ENCODE measurements around the gene RNF11.

The RNF11 gene

GRCh38 chr1:51298322-51298705, 62.2 kb downstream of the RNF11 start:
- no peak for DNase-seq

- no peak for DNase-seq
Measured at GRCh38 chr1:51299185-51299885, 63.3 kb downstream of the RNF11 start.

DNA sequence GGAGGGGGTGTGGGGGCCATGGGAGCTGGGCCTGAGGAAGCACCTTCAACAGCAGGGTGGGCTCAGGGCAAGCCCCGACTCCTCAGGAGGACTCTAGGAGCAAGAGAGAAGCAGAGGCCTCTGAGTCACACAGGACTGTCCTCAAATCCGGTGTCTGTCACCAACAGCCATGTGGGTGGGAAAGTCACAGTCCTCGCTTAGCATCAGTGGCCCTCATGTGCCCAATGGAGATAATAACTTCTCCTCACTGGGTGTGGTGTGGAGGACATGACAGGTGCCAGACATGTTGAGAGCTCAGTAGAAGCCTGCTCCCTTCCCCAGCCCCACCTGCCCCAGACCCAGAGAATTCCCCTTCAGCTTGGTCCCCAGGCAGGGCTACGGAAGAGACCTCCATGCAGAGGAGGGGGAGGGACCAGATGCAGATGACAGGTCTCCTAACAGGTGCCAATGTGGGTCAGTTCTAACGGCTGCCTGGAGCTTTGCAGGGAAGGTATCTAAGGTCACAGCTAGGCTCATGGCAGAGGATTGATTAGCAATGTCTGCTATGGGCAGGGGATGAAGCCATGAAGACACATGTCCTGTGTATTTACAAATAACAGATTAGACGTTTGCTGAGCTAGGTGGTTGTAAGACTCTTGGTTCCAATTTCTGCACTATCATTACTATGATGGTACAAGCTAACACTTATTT, 64.1 kb downstream of the RNF11 start:
- no peak for DNase-seq

DNA sequence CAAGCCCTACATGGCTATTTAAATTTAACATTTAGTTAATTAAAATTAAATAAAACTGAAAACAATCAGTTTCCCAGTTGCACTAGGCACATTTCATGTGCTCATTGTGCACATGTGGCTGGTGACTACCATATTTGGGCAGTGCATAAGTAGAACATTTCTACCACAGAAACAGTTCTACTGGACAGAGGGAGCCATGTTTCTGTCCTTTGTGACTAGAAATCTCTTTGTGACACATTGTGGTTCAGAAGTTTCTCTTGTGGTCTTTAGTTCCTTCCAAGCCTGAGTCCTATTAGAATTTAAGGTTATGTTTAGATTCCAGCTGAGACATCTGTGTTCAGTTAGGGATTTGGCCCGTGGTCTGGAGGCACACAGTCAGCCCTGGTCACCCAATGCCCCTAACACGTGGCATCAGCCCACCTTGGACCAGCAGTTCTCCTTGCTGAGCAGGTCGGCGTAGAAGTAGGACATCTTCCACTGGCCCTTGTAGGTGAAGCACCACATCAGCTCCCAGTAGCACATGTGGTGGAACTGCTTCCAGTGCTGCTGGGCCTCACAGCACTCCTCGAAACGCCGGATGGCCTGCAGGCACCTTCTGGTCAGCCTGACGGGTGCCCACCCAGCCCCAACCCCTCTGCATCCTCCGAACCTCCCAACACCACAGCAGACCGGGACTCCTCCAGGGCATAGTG, 65.2 kb downstream of the RNF11 start:
- DNase-seq: no peak

DNA sequence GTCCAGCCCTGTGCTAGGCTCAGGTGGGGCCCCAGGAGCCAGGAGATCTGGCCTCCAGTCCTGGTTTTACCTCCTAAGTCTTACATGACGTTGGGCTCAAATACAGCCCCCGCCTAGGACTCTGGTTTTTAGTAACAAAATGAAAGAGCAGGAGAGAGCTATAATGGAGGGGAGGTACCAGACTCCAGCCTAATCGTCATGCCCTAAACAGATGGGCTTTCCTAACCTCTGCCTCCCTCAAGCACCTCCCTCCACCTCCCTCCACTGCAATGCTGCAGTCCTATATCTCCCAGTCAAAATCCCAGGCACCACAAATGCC, 65.7 kb downstream of the RNF11 start:
- DNase-seq: no peak

DNA sequence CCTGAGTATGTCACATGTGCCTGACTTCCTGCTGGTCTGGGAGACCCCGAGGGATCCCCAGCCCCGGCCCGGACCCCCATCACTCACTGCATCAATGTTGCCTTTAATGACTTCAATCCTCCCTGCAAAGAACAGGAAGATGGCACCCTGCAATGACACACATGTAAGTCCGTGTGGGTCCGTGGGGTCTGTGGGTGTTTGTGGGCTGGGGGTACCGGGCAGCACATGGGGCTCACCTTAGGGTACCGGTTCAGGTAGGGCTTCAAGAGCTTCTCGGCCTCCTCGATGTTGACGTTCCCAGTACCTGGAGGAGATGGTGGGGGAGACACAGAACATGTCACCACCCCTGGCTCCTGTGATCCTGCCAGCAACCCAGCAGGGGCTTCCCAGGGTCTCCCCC, 66.2 kb downstream of the RNF11 start:
- DNase-seq: no peak

DNA sequence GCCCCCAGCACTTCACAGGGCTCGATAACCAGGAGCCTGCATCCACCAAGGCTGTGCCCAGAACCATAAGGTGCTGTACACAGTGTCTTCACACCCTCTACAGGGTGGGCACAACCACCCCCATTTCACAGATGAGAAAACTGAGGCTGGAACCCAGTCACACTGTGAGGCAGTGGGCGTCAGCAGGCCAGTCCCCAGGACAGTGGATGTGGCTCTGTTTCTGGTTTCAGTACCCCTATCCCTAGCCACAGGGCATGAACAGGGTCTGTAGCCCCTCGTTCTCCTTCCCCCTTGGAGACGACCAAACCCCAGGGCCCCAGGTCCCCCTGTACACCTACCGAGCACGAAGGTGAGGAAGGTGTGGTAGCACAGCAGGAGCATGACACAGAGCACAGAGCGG, 66.7 kb downstream of the RNF11 start:
- no peak for DNase-seq

GRCh38 chr1:51303315-51303714, 67.2 kb downstream of the RNF11 start:
- no peak for DNase-seq

DNA sequence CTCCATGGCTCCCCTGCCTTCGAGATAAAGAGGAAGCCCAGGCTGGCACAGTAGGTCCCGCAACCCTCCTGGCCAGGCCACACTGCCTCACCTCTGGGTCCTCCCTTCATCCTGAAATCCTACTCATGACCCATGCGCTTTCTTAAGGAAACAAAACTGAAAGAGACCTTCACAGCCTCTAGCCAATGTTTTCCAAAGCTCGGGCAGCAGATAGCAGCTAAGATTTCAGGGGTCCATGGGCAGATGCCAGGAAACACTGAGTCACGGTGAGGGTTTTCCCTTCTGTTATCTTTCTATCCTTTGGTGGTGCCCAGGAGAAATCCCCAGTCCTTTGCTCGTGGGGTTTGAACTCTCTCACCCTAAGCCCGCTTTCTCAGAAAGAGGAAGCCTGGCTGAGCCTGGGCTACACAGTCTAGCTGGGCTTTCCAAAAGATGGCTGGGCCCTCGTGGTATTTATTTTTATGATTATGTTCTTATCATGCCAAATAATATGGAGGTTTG, 67.7 kb downstream of the RNF11 start:
- DNase-seq: no peak

DNA sequence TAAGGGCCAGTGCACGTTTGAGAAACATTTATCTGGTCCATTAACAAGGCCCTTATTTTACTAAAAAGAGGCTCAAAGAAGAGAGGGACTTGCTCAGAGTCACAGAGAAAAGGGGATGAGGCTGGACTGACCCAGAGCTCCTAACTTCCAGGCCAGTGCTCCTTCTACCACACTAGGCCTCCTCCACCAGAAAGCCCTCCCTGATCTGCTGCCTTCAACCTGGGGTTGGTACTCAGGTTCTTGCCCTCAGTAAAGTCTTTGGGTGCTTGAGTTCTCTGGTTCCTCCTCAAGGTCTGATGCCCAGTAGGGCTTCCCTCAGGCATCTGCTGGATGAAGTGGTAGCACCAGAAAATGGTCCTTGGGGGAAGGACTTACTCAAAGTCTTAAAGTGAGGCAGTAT, 68.3 kb downstream of the RNF11 start:
- no peak for DNase-seq

GRCh38 chr1:51305371-51305823, 69.3 kb downstream of the RNF11 start:
- no peak for DNase-seq

DNA sequence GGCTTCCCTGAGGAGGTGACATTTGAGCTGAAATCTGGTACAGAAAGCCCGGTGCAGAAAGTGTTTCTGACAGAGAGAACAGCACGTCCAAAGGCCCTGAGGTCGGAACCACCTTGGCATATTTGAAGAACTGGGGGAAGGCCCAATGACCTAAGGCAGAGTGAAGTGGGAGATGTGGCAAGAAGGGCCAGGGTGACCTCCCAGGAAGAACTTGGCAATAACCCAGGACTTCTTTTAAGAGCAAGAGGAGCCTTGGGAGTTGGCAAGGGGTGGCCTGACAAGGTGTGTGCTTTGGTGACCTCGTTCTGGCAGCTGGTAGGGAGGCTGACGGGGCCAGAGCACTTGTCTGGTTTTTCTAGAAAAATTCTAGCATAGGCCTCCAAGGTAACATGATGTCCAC, 70.9 kb downstream of the RNF11 start:
- DNase-seq: no peak

DNA sequence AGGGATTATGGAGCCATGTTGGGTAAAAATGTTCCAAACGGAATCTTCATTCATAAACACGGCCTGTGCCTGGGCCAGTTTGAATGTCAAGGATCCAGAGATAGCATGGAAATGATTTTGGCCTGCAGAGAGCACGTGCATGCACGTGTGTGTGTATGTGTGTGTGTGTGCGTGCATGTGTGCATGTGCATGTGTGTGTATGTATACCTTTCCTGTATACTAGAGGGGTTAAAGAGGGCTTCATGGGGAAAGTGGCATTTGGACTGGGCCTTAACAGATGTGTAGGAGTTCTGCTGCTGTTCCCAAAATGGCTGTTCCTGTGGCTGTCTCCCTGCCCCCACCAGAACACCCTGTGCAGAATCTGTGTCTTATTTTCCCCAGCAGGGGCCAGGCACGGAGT, 72.6 kb downstream of the RNF11 start:
- DNase-seq: no peak

DNA sequence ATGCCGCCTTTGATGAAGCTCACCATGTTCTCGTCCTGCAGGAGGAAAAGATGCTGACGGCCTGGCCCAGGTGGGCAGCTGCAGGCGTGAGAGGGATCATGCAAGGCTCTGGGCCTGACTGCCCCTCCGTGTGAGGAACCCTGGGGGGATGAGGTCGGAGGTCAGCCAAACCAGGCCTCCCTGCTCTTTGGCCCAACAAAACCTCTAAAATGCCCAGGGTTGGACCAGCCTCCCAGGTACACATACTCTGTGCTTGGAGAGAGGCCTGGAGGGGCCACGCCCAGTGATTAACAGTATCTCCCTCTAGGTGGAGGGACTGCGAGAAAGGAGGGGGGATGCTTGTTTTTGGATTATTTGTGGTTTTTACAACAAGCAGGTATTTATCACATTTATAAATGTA, 73.2 kb downstream of the RNF11 start:
- no peak for DNase-seq

GRCh38 chr1:51310871-51311613, 75.0 kb downstream of the RNF11 start:
- DNase-seq: no peak

- no peak for DNase-seq
Measured at GRCh38 chr1:51311826-51312225, 75.8 kb downstream of the RNF11 start.

- DNase-seq: no peak
Measured at GRCh38 chr1:51312718-51313117, 76.6 kb downstream of the RNF11 start.

DNA sequence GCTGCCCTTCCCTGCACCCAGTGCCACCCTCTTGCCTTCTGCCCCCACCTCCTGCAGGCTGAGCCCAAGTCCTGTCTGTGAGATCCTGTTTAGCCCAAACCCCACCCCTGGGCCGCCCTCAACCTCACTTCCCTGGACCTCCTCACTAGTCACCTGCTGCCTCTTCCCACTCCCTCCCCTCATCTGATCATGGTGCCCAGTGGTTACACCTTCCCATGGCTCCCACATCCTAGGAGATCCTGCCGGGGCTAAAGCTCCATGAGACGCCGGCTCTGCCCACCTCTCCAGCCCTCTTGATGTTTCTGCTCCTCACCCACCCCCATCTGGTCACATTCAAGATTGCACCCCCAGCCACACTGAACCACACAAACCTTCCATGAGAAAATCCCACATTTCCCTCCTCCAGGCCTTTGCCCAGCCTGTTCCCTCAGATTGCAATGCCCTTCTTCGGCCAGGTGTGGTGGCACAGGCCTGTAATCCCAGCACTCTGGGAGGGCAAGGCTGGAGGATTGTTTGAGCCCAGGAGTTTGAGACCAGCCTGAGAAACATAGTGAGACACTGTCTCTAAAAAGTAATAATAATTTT, 77.3 kb downstream of the RNF11 start:
- no peak for DNase-seq

DNA sequence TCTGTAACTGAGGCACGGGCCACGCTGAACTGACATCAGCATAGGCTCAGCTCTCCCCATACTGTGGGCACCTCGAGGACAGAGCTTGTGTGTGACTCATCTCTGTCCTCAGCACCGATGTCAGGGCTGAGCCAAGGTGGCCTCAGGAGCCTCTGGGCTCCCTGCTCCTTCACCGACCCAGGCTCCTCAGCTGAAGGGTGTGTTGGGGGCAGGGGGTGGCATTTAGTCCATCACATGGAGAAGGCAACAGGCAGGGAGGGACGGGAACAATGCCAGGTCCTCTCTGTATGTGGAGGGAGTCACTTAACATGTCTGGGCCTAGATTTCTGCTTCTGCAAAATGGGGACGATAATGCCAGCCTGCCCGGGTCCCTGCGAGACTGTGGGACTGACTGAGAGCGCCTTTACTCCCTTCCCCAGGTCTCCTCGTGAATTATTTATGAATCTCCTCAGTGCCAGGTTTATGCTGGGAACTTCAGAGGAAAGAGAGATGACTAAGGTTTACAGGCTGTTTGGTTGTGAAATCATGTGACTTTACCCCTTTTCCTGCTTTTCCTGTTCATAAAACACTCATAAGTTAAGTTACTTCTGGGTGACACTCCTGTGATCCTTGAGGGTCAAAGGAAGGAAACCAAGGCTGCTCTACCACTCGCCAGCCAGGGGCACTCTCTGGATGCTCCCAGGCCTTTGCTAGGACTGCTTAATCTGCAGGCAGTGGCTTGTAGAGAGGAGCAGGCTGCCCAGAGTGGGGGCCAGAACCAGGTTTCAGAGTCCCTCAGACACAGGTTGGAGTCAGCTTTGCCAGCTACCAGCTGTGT, 78.1 kb downstream of the RNF11 start:
- no peak for DNase-seq

DNA sequence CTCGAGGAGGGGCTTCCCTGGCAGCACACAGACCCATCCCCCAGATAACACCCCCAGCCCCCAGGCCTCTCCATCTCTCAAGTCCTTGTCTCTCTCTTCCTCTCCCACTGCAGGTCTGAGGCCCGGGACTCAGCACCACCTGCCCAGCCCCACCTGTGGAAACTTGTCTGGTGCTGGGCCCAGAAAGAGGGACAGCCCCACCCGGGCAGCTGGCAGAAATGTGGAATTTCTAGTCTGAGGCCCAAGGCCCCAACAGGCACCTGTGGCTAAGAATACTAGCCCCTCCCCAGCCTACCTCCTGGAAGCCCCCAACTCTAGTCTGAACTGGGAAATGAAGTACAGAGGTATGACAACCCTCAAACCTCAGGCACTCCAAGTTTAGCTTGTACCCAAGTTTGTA, 78.9 kb downstream of the RNF11 start:
- DNase-seq: no peak

GRCh38 chr1:51316113-51316845, 80.2 kb downstream of the RNF11 start:
- DNase-seq: peak; percentile 9

DNA sequence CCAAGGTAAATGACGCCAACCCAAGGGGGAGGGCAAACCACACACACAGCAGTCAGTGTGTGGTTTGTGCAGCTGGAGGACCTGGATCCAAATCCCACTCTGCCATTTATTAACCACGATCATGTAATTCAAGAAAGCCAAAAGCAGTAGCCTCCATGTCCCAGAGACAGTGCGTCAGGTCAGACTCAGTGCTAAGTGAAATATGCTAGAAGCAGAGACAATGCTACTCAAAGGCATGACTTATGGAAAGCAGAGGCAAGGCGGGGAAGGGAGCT, 80.7 kb downstream of the RNF11 start:
- no peak for DNase-seq

Data from NCI-H345 (cell line).